CD4-positive, alpha-beta T cell (primary cell): Measurements from ENCODE around the gene KIAA2012. TPM values are rescaled to one million over a fixed set of nuclear protein-coding genes. Genes with fewer than 3 reads are reported as not detected.
A peak's percentile ranks its signal among the peaks of the same experiment; 100 is the strongest.

Experiments used
- ATAC-seq: fragments of 200-7000 bp; cut with Tn5 transposase; one replicate; pipeline ENCODE4 v1.10.0; 2022; ENCODE audit warnings: mild to moderate bottlenecking; ENCODE audit not compliant: poor library complexity
- CTCF ChIA-PET: fragments of 350-600 bp; sonication (Branson Sonifier 250); formaldehyde crosslinking; loops from one replicate; lab custom pipeline; 2021; ENCODE audit warnings: antibody characterized with exemption, inconsistent platforms; lab: Charles Lee
- POLR2A ChIA-PET: fragments of 350-600 bp; sonication (Branson Sonifier 250); formaldehyde crosslinking; loops from one replicate; lab custom pipeline; 2021; ENCODE audit warnings: antibody characterized with exemption, inconsistent platforms; lab: Charles Lee
- DNase-seq, 14 experiments: peaks; one replicate each; pipeline ENCODE4 v3.0.0-alpha.2; 2013 to 2020; ENCODE audit warnings: mixed read lengths in 2 of 14
- H3K27ac ChIP-seq, 2 donors: one replicate each; pipeline versions ENCODE4 v1.5.1 to v1.7.0; 2013; ENCODE audit warnings: low read length in 2 of 2, low read depth in 1 of 2, mild to moderate bottlenecking in 1 of 2
- H3K27me3 ChIP-seq, 2 experiments: 1 replicate in 1 of 2; 2 replicates in 1 of 2; pipeline versions ENCODE4 v1.6.1 to v1.7.0; 2013; ENCODE audit warnings: low read length in 2 of 2, control low read depth in 1 of 2, mild to moderate bottlenecking in 1 of 2, moderate library complexity in 1 of 2; ENCODE audit not compliant: insufficient read depth in 2 of 2, control insufficient read depth in 1 of 2
- H3K36me3 ChIP-seq: one replicate; pipeline ENCODE4 v1.6.1; 2013; ENCODE audit warnings: low read length, control low read depth; ENCODE audit not compliant: insufficient read depth
- H3K4me1 ChIP-seq: one replicate; pipeline ENCODE4 v1.6.1; 2013; ENCODE audit warnings: low read length, control low read depth; ENCODE audit not compliant: insufficient read depth
- H3K4me3 ChIP-seq: one replicate; pipeline ENCODE4 v1.5.1; 2013; ENCODE audit warnings: mild to moderate bottlenecking, low read length, moderate library complexity
- H3K9me3 ChIP-seq, 2 experiments: 1 replicate in 1 of 2; 2 replicates in 1 of 2; pipeline versions ENCODE4 v1.6.1 to v1.7.0; 2013; ENCODE audit warnings: low read length in 2 of 2, mild to moderate bottlenecking in 2 of 2, control low read depth in 1 of 2, moderate library complexity in 1 of 2; ENCODE audit not compliant: control insufficient read depth in 1 of 2, insufficient read depth in 1 of 2
- H3K27ac Mint-ChIP-seq: one replicate; pipeline ENCODE4 v1.8.0; 2020; ENCODE audit warnings: mixed read lengths
- H3K27me3 Mint-ChIP-seq: one replicate; pipeline ENCODE4 v1.8.0; 2021; ENCODE audit warnings: mixed read lengths
- H3K36me3 Mint-ChIP-seq: one replicate; pipeline ENCODE4 v1.8.0; 2021; ENCODE audit warnings: low read depth, mixed read lengths
- H3K4me1 Mint-ChIP-seq: one replicate; pipeline ENCODE4 v1.8.0; 2021; ENCODE audit warnings: low read depth, mixed read lengths
- H3K4me3 Mint-ChIP-seq: one replicate; pipeline ENCODE4 v1.8.0; 2020; ENCODE audit warnings: mild to moderate bottlenecking, mixed read lengths
- H3K9me3 Mint-ChIP-seq: one replicate; pipeline ENCODE4 v1.8.0; 2020; ENCODE audit warnings: mixed read lengths
- intact Hi-C, 2 experiments: fragments of 100-400 bp; cut with DNase I in 1 of 2; cut with micrococcal nuclease in 1 of 2; formaldehyde crosslinking; loops; one replicate each; pipeline versions ENCODE4 v1.15.1 to v1.9.0; 2023 to 2025; cut with DNase I, micrococcal nuclease
- total RNA-seq, 174 experiments: library from RNA in 2 of 174; stranded (reverse) in 2 of 174; gene quantifications; one replicate each; pipeline ENCODE4 v1.2.3 and lab custom pipeline; 2021 to 2026
- TF ChIP-seq, protein P1 (sequence below): fragments of 200-600 bp; IDR thresholded peaks from one replicate; pipeline ENCODE4 v1.8.0; 2022; ENCODE audit warnings: antibody characterized with exemption, mild to moderate bottlenecking

KIAA2012 gene
- total RNA-seq, 2 experiments from 2014 or later: not detected

DNA sequence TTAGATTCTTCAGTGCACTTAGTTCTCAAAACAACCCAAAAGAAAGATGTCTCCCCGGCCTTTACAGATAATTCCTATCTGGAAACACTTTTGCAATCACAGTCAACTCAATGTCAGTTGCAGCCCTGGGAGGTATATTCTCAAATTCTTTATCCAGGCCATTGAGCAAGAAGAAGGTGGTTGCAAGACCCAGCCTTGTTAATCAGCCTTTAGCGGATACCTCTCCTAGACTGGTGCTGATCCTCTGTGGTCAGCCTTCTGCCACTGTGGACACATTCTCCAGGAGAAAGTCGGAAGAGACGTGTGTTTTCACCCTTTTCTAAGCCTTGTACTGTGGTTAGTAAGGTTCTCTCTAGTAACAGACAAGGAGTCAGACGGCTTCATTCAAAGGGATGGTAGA, 47.2 kb upstream of the KIAA2012 start:
- Mint-ChIP-seq H3K27ac (no peak overlapping the region), H3K27me3 (peaks cover 5% of the 10 kb centered on the region), H3K4me1 (no peaks in the 10 kb centered on the region), H3K9me3 (no peaks in the 10 kb centered on the region), H3K36me3 (no peaks in the 10 kb centered on the region), H3K4me3 (no peak overlapping the region)
- H3K4me3 ChIP-seq: no peak overlapping the region
- TF ChIP-seq, protein P1, sequence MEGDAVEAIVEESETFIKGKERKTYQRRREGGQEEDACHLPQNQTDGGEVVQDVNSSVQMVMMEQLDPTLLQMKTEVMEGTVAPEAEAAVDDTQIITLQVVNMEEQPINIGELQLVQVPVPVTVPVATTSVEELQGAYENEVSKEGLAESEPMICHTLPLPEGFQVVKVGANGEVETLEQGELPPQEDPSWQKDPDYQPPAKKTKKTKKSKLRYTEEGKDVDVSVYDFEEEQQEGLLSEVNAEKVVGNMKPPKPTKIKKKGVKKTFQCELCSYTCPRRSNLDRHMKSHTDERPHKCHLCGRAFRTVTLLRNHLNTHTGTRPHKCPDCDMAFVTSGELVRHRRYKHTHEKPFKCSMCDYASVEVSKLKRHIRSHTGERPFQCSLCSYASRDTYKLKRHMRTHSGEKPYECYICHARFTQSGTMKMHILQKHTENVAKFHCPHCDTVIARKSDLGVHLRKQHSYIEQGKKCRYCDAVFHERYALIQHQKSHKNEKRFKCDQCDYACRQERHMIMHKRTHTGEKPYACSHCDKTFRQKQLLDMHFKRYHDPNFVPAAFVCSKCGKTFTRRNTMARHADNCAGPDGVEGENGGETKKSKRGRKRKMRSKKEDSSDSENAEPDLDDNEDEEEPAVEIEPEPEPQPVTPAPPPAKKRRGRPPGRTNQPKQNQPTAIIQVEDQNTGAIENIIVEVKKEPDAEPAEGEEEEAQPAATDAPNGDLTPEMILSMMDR: no peak
- H3K27me3 ChIP-seq: no peaks in the 10 kb centered on the region
- ChIA-PET POLR2A (no interaction called here), CTCF (no interaction called here)
- intact Hi-C loops: no loop called here
- no peak overlapping the region for H3K27ac ChIP-seq
- DNase-seq (no peak), ATAC-seq (no peak)
- H3K9me3 ChIP-seq: no peaks in the 10 kb centered on the region
- no peaks in the 10 kb centered on the region for H3K36me3 ChIP-seq
- no peaks in the 10 kb centered on the region for H3K4me1 ChIP-seq

DNA sequence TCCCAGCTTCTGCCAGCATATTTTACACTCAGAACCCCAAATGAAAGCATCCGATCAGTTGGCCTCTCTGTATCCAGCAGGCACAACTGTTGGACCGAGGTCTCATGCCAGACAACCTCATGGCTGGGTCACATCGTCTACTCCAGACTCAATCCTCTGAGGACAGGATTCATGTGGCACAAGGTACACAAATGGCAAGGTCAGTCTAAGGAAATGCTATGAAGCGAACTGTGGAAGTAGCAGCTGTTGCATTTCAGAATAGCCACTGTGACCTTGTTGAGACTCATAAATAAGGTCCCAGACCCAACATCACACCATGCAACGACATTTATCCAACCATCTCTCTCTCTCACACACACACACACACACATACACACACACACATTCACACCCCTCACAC, 46.5 kb upstream of the KIAA2012 start:
- TF ChIP-seq, protein P1: no peak
- H3K36me3 ChIP-seq: no peaks in the 10 kb centered on the region
- H3K4me1 ChIP-seq: no peaks in the 10 kb centered on the region
- H3K27me3 ChIP-seq: no peaks in the 10 kb centered on the region
- intact Hi-C loops: no loop called here
- no peak overlapping the region for H3K27ac Mint-ChIP-seq
- H3K4me1 Mint-ChIP-seq: no peaks in the 10 kb centered on the region
- H3K27me3 Mint-ChIP-seq: peaks cover 5% of the 10 kb centered on the region
- ATAC-seq (no peak), DNase-seq (no peak)
- no peaks in the 10 kb centered on the region for H3K9me3 Mint-ChIP-seq
- no peak overlapping the region for H3K4me3 ChIP-seq
- CTCF ChIA-PET: no interaction called here
- POLR2A ChIA-PET: no interaction called here
- no peaks in the 10 kb centered on the region for H3K36me3 Mint-ChIP-seq
- H3K4me3 Mint-ChIP-seq: no peak overlapping the region
- H3K27ac ChIP-seq: no peak overlapping the region
- H3K9me3 ChIP-seq: no peaks in the 10 kb centered on the region

DNA sequence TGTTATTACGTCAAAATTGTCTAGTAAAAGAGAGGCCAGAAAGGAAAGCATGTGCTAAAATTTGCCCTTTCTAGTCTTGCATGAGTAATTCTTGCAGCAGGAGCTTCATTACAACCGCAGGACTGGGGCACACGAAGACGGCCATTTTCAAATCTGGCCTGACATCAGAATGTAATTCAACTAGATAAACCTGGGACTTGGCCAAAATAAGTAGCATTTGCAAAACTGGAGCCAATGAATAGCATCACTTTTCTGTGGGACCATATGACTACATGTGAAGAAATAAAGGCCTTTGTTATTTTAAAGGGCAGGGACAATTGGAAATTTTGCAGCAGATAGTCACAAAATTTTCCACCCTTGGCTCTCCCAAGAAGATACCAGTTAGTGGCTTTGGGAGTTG, 42.4 kb upstream of the KIAA2012 start:
- intact Hi-C loops: loop anchor here in 1 of 2 experiments (5.0 to 10.0 kb wide), 8 partner anchors 204 to 1506 kb away; partner anchors contain the start of genes BMPR2, BZW1, FAM117B and SGO2
- no peak for DNase-seq
- Mint-ChIP-seq H3K4me3 (peak overlapping the region; percentile 62), H3K4me1 (peaks cover 12% of the 10 kb centered on the region), H3K36me3 (peaks cover 9% of the 10 kb centered on the region), H3K27me3 (peaks cover 13% of the 10 kb centered on the region), H3K9me3 (no peaks in the 10 kb centered on the region), H3K27ac (no peak overlapping the region)
- no peak overlapping the region for H3K27ac ChIP-seq
- ATAC-seq: no peak
- no peaks in the 10 kb centered on the region for H3K36me3 ChIP-seq
- POLR2A ChIA-PET: no interaction called here
- peaks cover 2 to 8% of the 10 kb centered on the region in 2 experiments for H3K27me3 ChIP-seq
- CTCF ChIA-PET: no interaction called here
- TF ChIP-seq, protein P1: no peak
- H3K4me1 ChIP-seq: peaks cover 28% of the 10 kb centered on the region
- H3K4me3 ChIP-seq: no peak overlapping the region
- peaks cover 0 to 8% of the 10 kb centered on the region in 2 experiments for H3K9me3 ChIP-seq
